ENCODE measurements around the gene LTBP4. TPM values are rescaled to one million over a fixed set of nuclear protein-coding genes. Genes with fewer than 3 reads are reported as not detected.

Gene LTBP4
- total and polyA plus RNA-seq, 7 experiments from 2014 or later: 21.8 to 116 (median 106) TPM

GRCh38 chr19:40625406-40626120 is 24.4 kb downstream of the LTBP4 start:
- ChIA-PET CTCF (no interaction called here), POLR2A (interaction anchor here (1.0 kb wide), 1 partner anchor 24 kb away, joined by 3 read pairs; the partner anchor contains the start of gene LTBP4)
- no peak for DNase-seq
- Histone ChIP-seq H3K27ac (ENCODE audit: low read depth, low read length) (no peak overlapping the region), H3K27me3 (ENCODE audit: control insufficient read depth in 2 of 2, insufficient read depth in 2 of 2, low read length in 2 of 2) (no peaks in the 10 kb centered on the region), H3K9me3 (ENCODE audit: control insufficient read depth in 2 of 3, low read length in 3 of 3) (no peaks in the 10 kb centered on the region), H3K36me3 (ENCODE audit: control insufficient read depth in 2 of 3, insufficient read depth in 3 of 3, low read length in 3 of 3) (peaks cover 0 to 45% (median 8%) of the 10 kb centered on the region in 3 experiments), H3K4me3 (ENCODE audit: low read length) (no peak overlapping the region), H3K4me1 (ENCODE audit: control insufficient read depth in 2 of 2, insufficient read depth in 2 of 2, low read length in 2 of 2) (no peaks in the 10 kb centered on the region)
- no peak for ATAC-seq
- peaks cover 10 to 31% (median 11%) of the 10 kb centered on the region in 5 donors for H3K36me3 Mint-ChIP-seq
- peaks cover 3 to 16% (median 9%) of the 10 kb centered on the region in 7 donors for H3K4me1 Mint-ChIP-seq
- peak overlapping the region in 4 of 9 donors; percentile 26 to 70 (median 51) for H3K27ac Mint-ChIP-seq
- no peak overlapping the region for H3K4me3 Mint-ChIP-seq
- no peaks in the 10 kb centered on the region for H3K9me3 Mint-ChIP-seq
- no peaks in the 10 kb centered on the region for H3K27me3 Mint-ChIP-seq
- intact Hi-C loops (cut with micrococcal nuclease): no loop called here

GRCh38 chr19:40626918-40627317 is 25.7 kb downstream of the LTBP4 start:
- H3K4me3 Mint-ChIP-seq: no peak overlapping the region
- peak overlapping the region in 2 of 9 donors; percentile 19 to 28 for H3K27ac Mint-ChIP-seq
- no peak overlapping the region for H3K27ac ChIP-seq (ENCODE audit: low read depth, low read length)
- ChIA-PET CTCF (no interaction called here), POLR2A (interaction anchor here (0.6 to 0.7 kb wide), 2 partner anchors 34 to 75 kb away, joined by 3 read pairs; no protein-coding TSS in a partner anchor)
- peaks cover 0 to 36% (median 8%) of the 10 kb centered on the region in 3 experiments for H3K36me3 ChIP-seq (ENCODE audit: control insufficient read depth in 2 of 3, insufficient read depth in 3 of 3, low read length in 3 of 3)
- peaks cover 3 to 15% (median 9%) of the 10 kb centered on the region in 7 donors for H3K4me1 Mint-ChIP-seq
- no peaks in the 10 kb centered on the region for H3K9me3 ChIP-seq (ENCODE audit: control insufficient read depth in 2 of 3, low read length in 3 of 3)
- DNase-seq: no peak
- H3K27me3 ChIP-seq (ENCODE audit: control insufficient read depth in 2 of 2, insufficient read depth in 2 of 2, low read length in 2 of 2): no peaks in the 10 kb centered on the region
- no peaks in the 10 kb centered on the region for H3K27me3 Mint-ChIP-seq
- ATAC-seq: no peak
- H3K4me3 ChIP-seq (ENCODE audit: low read length): no peak overlapping the region
- H3K4me1 ChIP-seq (ENCODE audit: control insufficient read depth in 2 of 2, insufficient read depth in 2 of 2, low read length in 2 of 2): no peaks in the 10 kb centered on the region
- intact Hi-C loops (cut with micrococcal nuclease): no loop called here
- no peaks in the 10 kb centered on the region for H3K9me3 Mint-ChIP-seq
- peaks cover 10 to 25% (median 11%) of the 10 kb centered on the region in 5 donors for H3K36me3 Mint-ChIP-seq

- H3K36me3 Mint-ChIP-seq: peaks cover 10 to 25% (median 11%) of the 10 kb centered on the region in 5 donors
- H3K4me3 ChIP-seq (ENCODE audit: low read length): no peak overlapping the region
- no peak overlapping the region for H3K27ac ChIP-seq (ENCODE audit: low read depth, low read length)
- no peak overlapping the region for H3K4me3 Mint-ChIP-seq
- H3K4me1 ChIP-seq (ENCODE audit: control insufficient read depth in 2 of 2, insufficient read depth in 2 of 2, low read length in 2 of 2): no peaks in the 10 kb centered on the region
- H3K27ac Mint-ChIP-seq: peak overlapping the region in 1 of 9 donors; percentile 1
- ATAC-seq (no peak), DNase-seq (no peak)
- ChIA-PET POLR2A (interaction anchor here (0.7 kb wide), 1 partner anchor 34 kb away, joined by 3 read pairs; no protein-coding TSS in a partner anchor), CTCF (no interaction called here)
- H3K36me3 ChIP-seq (ENCODE audit: control insufficient read depth in 2 of 3, insufficient read depth in 3 of 3, low read length in 3 of 3): peaks cover 0 to 29% (median 8%) of the 10 kb centered on the region in 3 experiments
- H3K27me3 ChIP-seq (ENCODE audit: control insufficient read depth in 2 of 2, insufficient read depth in 2 of 2, low read length in 2 of 2): no peaks in the 10 kb centered on the region
- no peaks in the 10 kb centered on the region for H3K9me3 Mint-ChIP-seq
- H3K4me1 Mint-ChIP-seq: peaks cover 3 to 15% (median 9%) of the 10 kb centered on the region in 7 donors
- no peaks in the 10 kb centered on the region for H3K9me3 ChIP-seq (ENCODE audit: control insufficient read depth in 2 of 3, low read length in 3 of 3)
- no peaks in the 10 kb centered on the region for H3K27me3 Mint-ChIP-seq
- intact Hi-C loops (cut with micrococcal nuclease): no loop called here
These were observed 26.5 kb downstream of the LTBP4 start for GRCh38 chr19:40627486-40628279.

- Histone ChIP-seq H3K27me3 (ENCODE audit: control insufficient read depth in 2 of 2, insufficient read depth in 2 of 2, low read length in 2 of 2) (no peaks in the 10 kb centered on the region), H3K4me3 (ENCODE audit: low read length) (no peak overlapping the region), H3K4me1 (ENCODE audit: control insufficient read depth in 2 of 2, insufficient read depth in 2 of 2, low read length in 2 of 2) (peaks cover 3% of the 10 kb centered on the region in 2 donors), H3K27ac (ENCODE audit: low read depth, low read length) (no peak overlapping the region), H3K9me3 (ENCODE audit: control insufficient read depth in 2 of 3, low read length in 3 of 3) (no peaks in the 10 kb centered on the region), H3K36me3 (ENCODE audit: control insufficient read depth in 2 of 3, insufficient read depth in 3 of 3, low read length in 3 of 3) (peaks cover 0 to 14% (median 8%) of the 10 kb centered on the region in 3 experiments)
- H3K27ac Mint-ChIP-seq: peak overlapping the region in 4 of 9 donors; percentile 63 to 85 (median 69)
- peaks cover 6 to 18% (median 15%) of the 10 kb centered on the region in 7 donors for H3K4me1 Mint-ChIP-seq
- H3K4me3 Mint-ChIP-seq: peak overlapping the region in 1 of 10 donors; percentile 6
- CTCF ChIA-PET: no interaction called here
- DNase-seq (no peak), ATAC-seq (no peak)
- no peaks in the 10 kb centered on the region for H3K9me3 Mint-ChIP-seq
- peaks cover 9 to 20% (median 11%) of the 10 kb centered on the region in 5 donors for H3K36me3 Mint-ChIP-seq
- intact Hi-C loops (cut with micrococcal nuclease): no loop called here
- POLR2A ChIA-PET: no interaction called here
- peaks cover 0 to 8% (median 0%) of the 10 kb centered on the region in 5 donors for H3K27me3 Mint-ChIP-seq
These were observed 28.2 kb downstream of the LTBP4 start for GRCh38 chr19:40629346-40629745.

- H3K4me3 Mint-ChIP-seq: no peak overlapping the region
- no peaks in the 10 kb centered on the region for H3K9me3 Mint-ChIP-seq
- peaks cover 0 to 15% (median 0%) of the 10 kb centered on the region in 5 donors for H3K27me3 Mint-ChIP-seq
- H3K4me1 Mint-ChIP-seq: peaks cover 7 to 19% (median 16%) of the 10 kb centered on the region in 7 donors
- H3K9me3 ChIP-seq (ENCODE audit: control insufficient read depth in 2 of 3, low read length in 3 of 3): no peaks in the 10 kb centered on the region
- H3K27ac Mint-ChIP-seq: peak overlapping the region in 3 of 9 donors; percentile 33 to 71 (median 43)
- H3K27me3 ChIP-seq (ENCODE audit: control insufficient read depth in 2 of 2, insufficient read depth in 2 of 2, low read length in 2 of 2): no peaks in the 10 kb centered on the region
- peaks cover 4 to 5% of the 10 kb centered on the region in 2 donors for H3K4me1 ChIP-seq (ENCODE audit: control insufficient read depth in 2 of 2, insufficient read depth in 2 of 2, low read length in 2 of 2)
- ATAC-seq (no peak), DNase-seq (no peak)
- peaks cover 0 to 11% (median 5%) of the 10 kb centered on the region in 3 experiments for H3K36me3 ChIP-seq (ENCODE audit: control insufficient read depth in 2 of 3, insufficient read depth in 3 of 3, low read length in 3 of 3)
- intact Hi-C loops (cut with micrococcal nuclease): no loop called here
- POLR2A ChIA-PET: no interaction called here
- peaks cover 2 to 11% (median 10%) of the 10 kb centered on the region in 5 donors for H3K36me3 Mint-ChIP-seq
- CTCF ChIA-PET: no interaction called here
- H3K4me3 ChIP-seq (ENCODE audit: low read length): no peak overlapping the region
- H3K27ac ChIP-seq (ENCODE audit: low read depth, low read length): no peak overlapping the region
These were observed 29.5 kb downstream of the LTBP4 start for GRCh38 chr19:40630571-40631160.

- H3K4me3 ChIP-seq (ENCODE audit: low read length): no peak overlapping the region
- CTCF ChIA-PET: interaction anchor here (0.6 to 4.2 kb wide), 5 partner anchors 18 to 99 kb away, joined by 3 to 42 read pairs (median 8); no protein-coding TSS in a partner anchor
- no peak overlapping the region for H3K27ac ChIP-seq (ENCODE audit: low read depth, low read length)
- Mint-ChIP-seq H3K36me3 (peaks cover 2 to 6% (median 5%) of the 10 kb centered on the region in 5 donors), H3K9me3 (no peaks in the 10 kb centered on the region), H3K27me3 (peaks cover 0 to 20% (median 0%) of the 10 kb centered on the region in 5 donors), H3K27ac (peak overlapping the region in 1 of 9 donors; percentile 67), H3K4me3 (no peak overlapping the region), H3K4me1 (peaks cover 7 to 19% (median 16%) of the 10 kb centered on the region in 7 donors)
- POLR2A ChIA-PET: interaction anchor here (1.0 kb wide), 1 partner anchor 24 kb away, joined by 3 read pairs; no protein-coding TSS in a partner anchor
- H3K4me1 ChIP-seq (ENCODE audit: control insufficient read depth in 2 of 2, insufficient read depth in 2 of 2, low read length in 2 of 2): peaks cover 4 to 5% of the 10 kb centered on the region in 2 donors
- ATAC-seq (no peak), DNase-seq (no peak)
- intact Hi-C loops (cut with micrococcal nuclease): no loop called here
- peaks cover 0 to 4% (median 3%) of the 10 kb centered on the region in 3 experiments for H3K36me3 ChIP-seq (ENCODE audit: control insufficient read depth in 2 of 3, insufficient read depth in 3 of 3, low read length in 3 of 3)
- H3K27me3 ChIP-seq (ENCODE audit: control insufficient read depth in 2 of 2, insufficient read depth in 2 of 2, low read length in 2 of 2): no peaks in the 10 kb centered on the region
- H3K9me3 ChIP-seq (ENCODE audit: control insufficient read depth in 2 of 3, low read length in 3 of 3): no peaks in the 10 kb centered on the region
These were observed 31.3 kb downstream of the LTBP4 start for GRCh38 chr19:40632311-40633036.
